Measurements from ENCODE around the gene SRF. TPM values are rescaled to one million over a fixed set of nuclear protein-coding genes. Genes with fewer than 3 reads are reported as not detected.

Gene SRF
- total and polyA plus RNA-seq, 8 donors = 7.2 to 12.8 (median 10.9) TPM

GRCh38 chr6:43125119-43125518, 46.0 kb upstream of the SRF start:
- no peak for TF ChIP-seq CTCF (IDR thresholded peaks at IDR 0.05)
- Histone ChIP-seq H3K9me3 (no peaks in the 10 kb centered on the region), H3K27ac (no peak overlapping the region), H3K4me1 (no peaks in the 10 kb centered on the region), H3K36me3 (no peaks in the 10 kb centered on the region), H3K4me3 (no peak overlapping the region), H3K27me3 (no peaks in the 10 kb centered on the region)
- ATAC-seq (peak in 1 of 4 donors; percentile 32), DNase-seq (no peak), FAIRE-seq (no peak)
- 73 to 74% methylated on average over 6 of the region's 6 CpGs for WGBS, 2 donors
- intact Hi-C loops (cut with DNase I) = no loop called here

GRCh38 chr6:43125555-43125954, 45.5 kb upstream of the SRF start:
- Histone ChIP-seq H3K4me3 (no peak overlapping the region), H3K27me3 (no peaks in the 10 kb centered on the region), H3K4me1 (no peaks in the 10 kb centered on the region), H3K9me3 (no peaks in the 10 kb centered on the region), H3K27ac (no peak overlapping the region), H3K36me3 (no peaks in the 10 kb centered on the region)
- DNase-seq (no peak), ATAC-seq (peak in 1 of 4 donors; percentile 25), FAIRE-seq (no peak)
- intact Hi-C loops (cut with DNase I) = no loop called here
- TF ChIP-seq CTCF (IDR thresholded peaks at IDR 0.05) = no peak
- WGBS, 2 donors = 91% methylated on average over 1 of the region's 1 CpG

GRCh38 chr6:43127180-43127579, 43.9 kb upstream of the SRF start:
- Histone ChIP-seq H3K27me3 (no peaks in the 10 kb centered on the region), H3K9me3 (no peaks in the 10 kb centered on the region), H3K27ac (no peak overlapping the region), H3K4me1 (no peaks in the 10 kb centered on the region), H3K4me3 (no peak overlapping the region), H3K36me3 (no peaks in the 10 kb centered on the region)
- TF ChIP-seq CTCF (IDR thresholded peaks at IDR 0.05) = no peak
- intact Hi-C loops (cut with DNase I) = no loop called here
- 75 to 80% methylated on average over 12 of the region's 12 CpGs for WGBS, 2 donors
- no peak for FAIRE-seq
- ATAC-seq = peak in 2 of 4 donors; percentile 58 to 59
- no peak for DNase-seq

- Histone ChIP-seq H3K36me3 (no peaks in the 10 kb centered on the region), H3K9me3 (no peaks in the 10 kb centered on the region), H3K27me3 (no peaks in the 10 kb centered on the region), H3K4me1 (no peaks in the 10 kb centered on the region), H3K4me3 (no peak overlapping the region), H3K27ac (no peak overlapping the region)
- ATAC-seq (no peak), DNase-seq (no peak), FAIRE-seq (no peak)
- WGBS, 2 donors = 51 to 58% methylated on average over 11 of the region's 11 CpGs
- no peak for TF ChIP-seq CTCF (IDR thresholded peaks at IDR 0.05)
- intact Hi-C loops (cut with DNase I) = no loop called here
These were observed 43.2 kb upstream of the SRF start for GRCh38 chr6:43127877-43128276.

- no peaks in the 10 kb centered on the region for H3K27me3 ChIP-seq
- FAIRE-seq (no peak), DNase-seq (peak in 1 of 6 donors; percentile 74), ATAC-seq (no peak)
- WGBS, 2 donors = 86 to 92% methylated on average over 16 of the region's 16 CpGs
- no peaks in the 10 kb centered on the region for H3K36me3 ChIP-seq
- H3K27ac ChIP-seq = no peak overlapping the region
- H3K9me3 ChIP-seq = no peaks in the 10 kb centered on the region
- intact Hi-C loops (cut with DNase I) = no loop called here
- no peaks in the 10 kb centered on the region for H3K4me1 ChIP-seq
- no peak for TF ChIP-seq CTCF (IDR thresholded peaks at IDR 0.05)
- no peak overlapping the region for H3K4me3 ChIP-seq
These were observed 42.1 kb upstream of the SRF start for GRCh38 chr6:43128926-43129325.
